ENCODE data around the gene DOCK7. TPM values are rescaled to one million over a fixed set of nuclear protein-coding genes. Genes with fewer than 3 reads are reported as not detected.

Gene DOCK7
- total and polyA plus RNA-seq, 2 experiments from 2014 or later = 41.5 to 83.8 TPM

DNA sequence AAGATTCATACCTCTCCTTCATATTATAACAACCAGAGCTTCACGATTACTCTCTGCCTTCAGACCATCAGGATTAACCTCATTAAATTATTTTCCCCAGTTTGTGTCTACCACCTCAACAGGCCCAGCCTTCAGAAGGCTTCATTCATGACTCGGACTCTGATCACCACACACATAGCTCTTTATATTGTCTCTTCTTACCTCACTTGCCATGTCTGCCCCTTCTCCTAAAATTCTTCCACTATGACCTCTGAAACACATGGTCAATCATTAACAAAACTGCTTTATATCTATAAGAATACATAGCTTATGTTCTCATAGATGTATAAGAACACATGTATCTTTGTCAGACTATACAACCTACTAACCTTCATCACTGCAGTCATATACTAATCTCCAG, 171.6 kb downstream of the DOCK7 start:
- Histone ChIP-seq H2AFZ (no peak overlapping the region), H3K9me3 (ENCODE audit: low read depth) (peaks cover 5% of the 10 kb centered on the region), H3F3A (ENCODE audit: insufficient read depth) (no peaks in the 10 kb centered on the region), H3K9ac (no peak overlapping the region), H3K4me1 (ENCODE audit: insufficient read depth) (peaks cover 8% of the 10 kb centered on the region; the same call in 1 of the 2 replicates), H3K36me3 (ENCODE audit: low read depth) (peaks cover 26% of the 10 kb centered on the region), H3K4me2 (ENCODE audit: unreplicated experiment) (no peak overlapping the region), H3K4me3 (no peak overlapping the region), H3K79me2 (ENCODE audit: insufficient read depth) (peaks cover 16% of the 10 kb centered on the region; the same call in 1 of the 2 replicates), H4K20me1 (ENCODE audit: insufficient read depth) (no peaks in the 10 kb centered on the region), H3K27me3 (replicated peaks; ENCODE audit: insufficient read depth) (no peaks in the 10 kb centered on the region), H3K9me2 (ENCODE audit: insufficient read depth) (no peaks in the 10 kb centered on the region), H3K27ac (no peak overlapping the region)
- 99 to 100% methylated on average over 2 of the region's 2 CpGs for WGBS, 2 experiments (ENCODE audit: low coverage in 1 of 2, low lambda C conversion rate in 2 of 2, missing lambda C conversion rate in 2 of 2)
- no peak for TF ChIP-seq EZH2 (IDR thresholded peaks at IDR 0.05; ENCODE audit: insufficient read depth, poor library complexity, severe bottlenecking)
- TF ChIP-seq EZH2phosphoT487 (IDR thresholded peaks at IDR 0.05; ENCODE audit: insufficient read depth, low read depth) = no peak
- DNase-seq = no peak
- in situ Hi-C loops (cut with MboI) = no loop called here

DNA sequence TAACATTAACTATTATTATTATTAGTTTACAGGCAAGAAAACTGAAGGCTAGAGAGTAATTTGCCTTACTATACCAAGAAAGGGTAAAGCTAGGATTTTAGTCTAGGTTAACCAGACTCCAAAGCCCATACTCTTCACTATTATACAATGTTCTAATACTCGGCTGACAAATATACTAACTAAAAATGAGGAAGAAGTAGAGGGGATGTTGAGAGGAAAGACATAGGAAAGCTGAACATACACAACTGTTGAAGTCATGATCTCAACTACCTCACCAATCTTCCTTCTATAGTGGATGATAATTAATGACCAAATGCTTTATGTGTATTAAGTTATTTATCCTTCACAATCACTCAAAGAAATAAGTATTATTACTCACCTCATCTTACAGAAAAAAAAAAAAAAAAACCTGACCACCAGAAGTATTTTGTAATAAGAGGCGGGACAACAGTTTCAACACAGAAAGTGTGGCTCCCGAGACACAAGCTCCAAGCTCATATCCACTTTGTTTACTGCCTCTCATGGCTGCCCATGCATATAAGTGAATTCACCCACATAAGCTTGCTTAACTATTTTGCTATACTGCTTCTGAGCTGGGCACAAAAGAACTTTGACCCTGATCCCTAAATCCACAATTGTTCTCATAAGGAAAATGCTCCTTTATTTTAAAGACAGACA, 173.3 kb downstream of the DOCK7 start:
- H2AFZ ChIP-seq = no peak overlapping the region
- no peak for TF ChIP-seq EZH2 (IDR thresholded peaks at IDR 0.05; ENCODE audit: insufficient read depth, poor library complexity, severe bottlenecking)
- TF ChIP-seq EZH2phosphoT487 (IDR thresholded peaks at IDR 0.05; ENCODE audit: insufficient read depth, low read depth) = no peak
- H3K79me2 ChIP-seq (ENCODE audit: insufficient read depth) = 0 out of 2 replicates have a peak, but pooled peaks cover 16% of the 10 kb centered on the region
- H3K4me3 ChIP-seq = no peak overlapping the region
- no peak overlapping the region for H3K9ac ChIP-seq
- 98 to 99% methylated on average over 3 of the region's 3 CpGs for WGBS, 2 experiments (ENCODE audit: low coverage in 1 of 2, low lambda C conversion rate in 2 of 2, missing lambda C conversion rate in 2 of 2)
- no peaks in the 10 kb centered on the region for H3F3A ChIP-seq (ENCODE audit: insufficient read depth)
- peaks cover 22% of the 10 kb centered on the region for H3K36me3 ChIP-seq (ENCODE audit: low read depth)
- no peaks in the 10 kb centered on the region for H3K9me2 ChIP-seq (ENCODE audit: insufficient read depth)
- in situ Hi-C loops (cut with MboI) = no loop called here
- no peaks in the 10 kb centered on the region for H3K27me3 ChIP-seq (replicated peaks; ENCODE audit: insufficient read depth)
- peak; percentile 50 for DNase-seq
- peaks cover 8% of the 10 kb centered on the region; the same call in 1 of the 2 replicates for H3K4me1 ChIP-seq (ENCODE audit: insufficient read depth)
- H4K20me1 ChIP-seq (ENCODE audit: insufficient read depth) = no peaks in the 10 kb centered on the region
- H3K27ac ChIP-seq = no peak overlapping the region
- peaks cover 5% of the 10 kb centered on the region for H3K9me3 ChIP-seq (ENCODE audit: low read depth)
- no peak overlapping the region for H3K4me2 ChIP-seq (ENCODE audit: unreplicated experiment)

DNA sequence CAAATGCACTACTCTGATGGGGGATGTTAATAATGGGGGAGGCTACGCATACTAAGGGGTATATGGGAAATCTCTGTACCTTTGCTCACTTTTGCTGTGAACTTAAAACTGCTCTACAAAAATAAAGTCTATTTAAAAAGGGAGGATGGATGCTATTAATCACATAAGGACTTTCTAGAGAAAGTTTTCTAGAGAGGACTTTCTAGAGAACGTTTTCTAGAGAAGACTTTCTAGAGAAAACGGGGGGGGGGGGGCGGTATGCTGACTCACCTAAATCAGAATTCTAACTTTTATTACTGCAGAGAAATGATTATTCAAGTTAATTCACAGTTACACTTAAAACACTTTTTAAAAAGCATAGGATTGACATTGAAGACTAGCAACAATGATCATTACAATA, 175.2 kb downstream of the DOCK7 start:
- Histone ChIP-seq H3K9ac (no peak overlapping the region), H4K20me1 (ENCODE audit: insufficient read depth) (no peaks in the 10 kb centered on the region), H3K36me3 (ENCODE audit: low read depth) (peaks cover 29% of the 10 kb centered on the region), H3F3A (ENCODE audit: insufficient read depth) (no peaks in the 10 kb centered on the region), H2AFZ (no peak overlapping the region), H3K79me2 (ENCODE audit: insufficient read depth) (0 out of 2 replicates have a peak, but pooled peaks cover 3% of the 10 kb centered on the region), H3K27me3 (replicated peaks; ENCODE audit: insufficient read depth) (no peaks in the 10 kb centered on the region), H3K4me3 (no peak overlapping the region), H3K27ac (no peak overlapping the region), H3K4me2 (ENCODE audit: unreplicated experiment) (no peak overlapping the region), H3K4me1 (ENCODE audit: insufficient read depth) (peaks cover 8% of the 10 kb centered on the region; the same call in 1 of the 2 replicates), H3K9me2 (ENCODE audit: insufficient read depth) (no peaks in the 10 kb centered on the region), H3K9me3 (ENCODE audit: low read depth) (no peaks in the 10 kb centered on the region)
- DNase-seq = no peak
- WGBS, 2 experiments (ENCODE audit: low coverage in 1 of 2, low lambda C conversion rate in 2 of 2, missing lambda C conversion rate in 2 of 2) = 67 to 80% methylated on average over 4 of the region's 4 CpGs
- TF ChIP-seq EZH2 (IDR thresholded peaks at IDR 0.05; ENCODE audit: insufficient read depth, poor library complexity, severe bottlenecking) = no peak
- no peak for TF ChIP-seq EZH2phosphoT487 (IDR thresholded peaks at IDR 0.05; ENCODE audit: insufficient read depth, low read depth)
- in situ Hi-C loops (cut with MboI) = no loop called here

DNA sequence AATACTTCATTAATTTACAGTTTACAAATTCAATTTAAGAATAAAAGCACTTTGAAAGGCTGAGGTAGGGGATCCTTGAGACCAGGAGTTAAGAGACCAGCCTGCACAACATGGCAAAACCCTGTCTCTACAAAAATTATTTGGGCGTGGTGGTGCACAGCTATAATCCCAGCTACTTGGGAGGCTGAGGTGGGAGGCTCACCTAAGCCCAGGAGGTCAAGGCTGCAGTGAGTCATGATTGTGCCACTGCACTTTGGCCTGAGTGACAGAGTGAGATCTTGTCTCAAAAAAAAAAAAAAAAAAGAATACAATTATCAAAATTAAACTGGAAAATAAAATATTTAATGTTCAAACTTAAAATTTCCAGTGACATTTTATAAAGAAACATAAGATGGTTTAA, 179.2 kb downstream of the DOCK7 start:
- no peak overlapping the region for H3K4me2 ChIP-seq (ENCODE audit: unreplicated experiment)
- H4K20me1 ChIP-seq (ENCODE audit: insufficient read depth) = no peaks in the 10 kb centered on the region
- DNase-seq = no peak
- no peaks in the 10 kb centered on the region for H3F3A ChIP-seq (ENCODE audit: insufficient read depth)
- H3K9me3 ChIP-seq (ENCODE audit: low read depth) = no peaks in the 10 kb centered on the region
- in situ Hi-C loops (cut with MboI) = loop anchor here (10.0 kb wide), 1 partner anchor 236 kb away; no protein-coding TSS in a partner anchor
- H3K79me2 ChIP-seq (ENCODE audit: insufficient read depth) = no peaks in the 10 kb centered on the region
- H2AFZ ChIP-seq = no peak overlapping the region
- peaks cover 43% of the 10 kb centered on the region for H3K36me3 ChIP-seq (ENCODE audit: low read depth)
- H3K4me3 ChIP-seq = no peak overlapping the region
- no peaks in the 10 kb centered on the region for H3K27me3 ChIP-seq (replicated peaks; ENCODE audit: insufficient read depth)
- H3K9me2 ChIP-seq (ENCODE audit: insufficient read depth) = no peaks in the 10 kb centered on the region
- H3K27ac ChIP-seq = no peak overlapping the region
- TF ChIP-seq EZH2phosphoT487 (IDR thresholded peaks at IDR 0.05; ENCODE audit: insufficient read depth, low read depth) (no peak), EZH2 (IDR thresholded peaks at IDR 0.05; ENCODE audit: insufficient read depth, poor library complexity, severe bottlenecking) (no peak)
- no peaks in the 10 kb centered on the region for H3K4me1 ChIP-seq (ENCODE audit: insufficient read depth)
- WGBS, 2 experiments (ENCODE audit: low coverage in 1 of 2, low lambda C conversion rate in 2 of 2, missing lambda C conversion rate in 2 of 2) = 100% methylated on average over 1 of the region's 1 CpG
- no peak overlapping the region for H3K9ac ChIP-seq

Data from GM23248 (cell line).